SK-N-SH (cell line): Measurements from ENCODE around the gene SERPINB12. TPM values are rescaled to one million over a fixed set of nuclear protein-coding genes. Genes with fewer than 3 reads are reported as not detected.

Experiments
- CTCF ChIA-PET: fragments of 300-600, 350-600 bp; formaldehyde crosslinking; extraction: SDS; loops from one replicate; lab custom pipeline; 2021; lab: Yijun Ruan, JAX
- POLR2A ChIA-PET: fragments of 350-600 bp; sonication (Branson Sonifier 250); formaldehyde crosslinking; extraction: SDS; loops from one replicate; lab custom pipeline; 2020; ENCODE audit warnings: antibody characterized with exemption, inconsistent platforms; lab: Yijun Ruan, JAX
- DNase-seq: peaks from one replicate; pipeline ENCODE4 v3.0.0; 2012
- H2AFZ ChIP-seq: fragments of 200-600 bp; sonication (generic); 2 replicates; pipeline ENCODE4 v1.8.1; 2016; ENCODE audit warnings: antibody characterized with exemption, mild to moderate bottlenecking, low read depth
- H3F3A ChIP-seq: fragments of 200-600 bp; sonication (generic); replicated peaks from 2 replicates; pipeline ENCODE3; 2016; ENCODE audit warnings: antibody characterized with exemption, mild to moderate bottlenecking; ENCODE audit not compliant: insufficient read depth
- H3K27ac ChIP-seq, 2 experiments: fragments of 200-500 bp in 1 of 2; fragments of 200-600 bp in 1 of 2; sonication (Bioruptor generic) in 1 of 2; sonication (generic), shearing (Covaris generic) in 1 of 2; 2 replicates each; pipeline versions ENCODE4 v1.5.1 to v1.6.1; 2014 to 2016; ENCODE audit warnings: low read depth in 2 of 2, inconsistent platforms in 1 of 2, low read length in 1 of 2, mild to moderate bottlenecking in 1 of 2, mixed read lengths in 1 of 2
- H3K27me3 ChIP-seq: fragments of 200-600 bp; sonication (generic), shearing (Covaris generic); 2 replicates; pipeline ENCODE4 v1.6.1; 2016; ENCODE audit warnings: mixed run types; ENCODE audit not compliant: insufficient read depth
- H3K36me3 ChIP-seq, 2 experiments: fragments of 200-500 bp in 1 of 2; fragments of 200-600 bp in 1 of 2; sonication (Bioruptor generic) in 1 of 2; sonication (generic) in 1 of 2; replicated peaks in 1 of 2; 2 replicates each; pipeline versions ENCODE3 to v1.5.1; 2014 to 2016; ENCODE audit warnings: low read length in 1 of 2, mild to moderate bottlenecking in 1 of 2; ENCODE audit not compliant: insufficient read depth in 2 of 2, control insufficient read depth in 1 of 2
- H3K4me1 ChIP-seq, 2 experiments: fragments of 200-500 bp in 1 of 2; fragments of 200-600 bp in 1 of 2; sonication (Bioruptor generic) in 1 of 2; sonication (generic), shearing (Covaris generic) in 1 of 2; 2 replicates each; pipeline versions ENCODE4 v1.5.1 to v1.6.1; 2014 to 2016; ENCODE audit warnings: low read depth in 1 of 2, low read length in 1 of 2, mixed run types in 1 of 2; ENCODE audit not compliant: insufficient read depth in 2 of 2, control insufficient read depth in 1 of 2
- H3K4me2 ChIP-seq: fragments of 200-600 bp; sonication (generic), shearing (Covaris generic); 2 replicates; pipeline ENCODE4 v1.6.1; 2017; ENCODE audit warnings: mixed run types
- H3K4me3 ChIP-seq, 2 experiments: fragments of 200-500 bp in 1 of 2; fragments of 200-600 bp in 1 of 2; sonication (Bioruptor generic) in 1 of 2; sonication (generic), shearing (Covaris generic) in 1 of 2; 2 replicates each; pipeline versions ENCODE4 v1.5.1 to v1.8.1; 2014 to 2016; ENCODE audit warnings: low read depth in 2 of 2, inconsistent platforms in 1 of 2, low read length in 1 of 2, mild to moderate bottlenecking in 1 of 2, mixed read lengths in 1 of 2, moderate library complexity in 1 of 2
- H3K79me2 ChIP-seq: fragments of 200-600 bp; sonication (generic); 2 replicates; pipeline ENCODE4 v1.8.1; 2017; ENCODE audit warnings: mild to moderate bottlenecking; ENCODE audit not compliant: insufficient read depth
- H3K9ac ChIP-seq: fragments of 200-600 bp; sonication (generic); 2 replicates; pipeline ENCODE4 v1.6.1; 2017; ENCODE audit warnings: mixed run types
- H3K9me2 ChIP-seq: fragments of 200-600 bp; sonication (generic); 2 replicates; pipeline ENCODE4 v1.6.1; 2017; ENCODE audit warnings: mixed run types
- H3K9me3 ChIP-seq: fragments of 200-600 bp; sonication (generic); 2 replicates; pipeline ENCODE4 v1.6.1; 2017; ENCODE audit warnings: mixed run types, mild to moderate bottlenecking, moderate library complexity
- H4K20me1 ChIP-seq: fragments of 200-600 bp; sonication (generic); 2 replicates; pipeline ENCODE4 v1.6.1; 2017; ENCODE audit warnings: mild to moderate bottlenecking, mixed run types; ENCODE audit not compliant: insufficient read depth
- CHD2 ChIP-seq: fragments of 150-350 bp; IDR thresholded peaks from 2 replicates; pipeline ENCODE4 v1.6.1; 2018; ENCODE audit warnings: low read length; ENCODE audit not compliant: partially characterized antibody
- CTCF ChIP-seq: fragments of 200-600 bp; sonication (generic); IDR thresholded peaks from 2 replicates; pipeline ENCODE4 v1.6.1; 2017; ENCODE audit warnings: antibody characterized with exemption, mild to moderate bottlenecking, moderate library complexity
- FOXJ3 ChIP-seq: sonication (generic); formaldehyde crosslinking; IDR thresholded peaks from 2 replicates; pipeline ENCODE4 v1.5.1; 2020; ENCODE audit warnings: mild to moderate bottlenecking, missing genetic modification reagents
- FOXM1 ChIP-seq: IDR thresholded peaks from 2 replicates; pipeline ENCODE4 v1.4.0; 2012; ENCODE audit warnings: low read depth, mild to moderate bottlenecking
- GABPA ChIP-seq: IDR thresholded peaks from 2 replicates; pipeline ENCODE4 v1.4.0; 2012; ENCODE audit warnings: low read depth, mild to moderate bottlenecking
- GATA2 ChIP-seq: sonication (generic); formaldehyde crosslinking; IDR thresholded peaks from 2 replicates; pipeline ENCODE4 v1.5.0; 2020; ENCODE audit warnings: mild to moderate bottlenecking, missing genetic modification reagents
- POLR2AphosphoS5 ChIP-seq: IDR thresholded peaks from 2 replicates; pipeline ENCODE4 v1.6.1; 2012; ENCODE audit warnings: low read depth, low read length
- RCOR1 ChIP-seq: fragments of 150-350 bp; IDR thresholded peaks from 2 replicates; pipeline ENCODE4 v1.6.1; 2017; ENCODE audit warnings: antibody characterized with exemption, low read length
- RXRA ChIP-seq: IDR thresholded peaks from 2 replicates; pipeline ENCODE4 v1.4.0; 2012; ENCODE audit warnings: low read depth, mild to moderate bottlenecking, borderline replicate concordance
- SIN3A ChIP-seq: IDR thresholded peaks from 2 replicates; pipeline ENCODE4 v1.6.1; 2012; ENCODE audit warnings: low read depth, mild to moderate bottlenecking, low read length, moderate library complexity, borderline replicate concordance
- TAF1 ChIP-seq: IDR thresholded peaks from 2 replicates; pipeline ENCODE4 v1.6.1; 2012; ENCODE audit warnings: low read depth, mild to moderate bottlenecking, low read length, moderate library complexity, borderline replicate concordance
- TCF12 ChIP-seq: IDR thresholded peaks from 2 replicates; pipeline ENCODE4 v1.4.0; 2012
- TEAD4 ChIP-seq: IDR thresholded peaks from 2 replicates; pipeline ENCODE4 v1.4.0; 2012; ENCODE audit warnings: mild to moderate bottlenecking, borderline replicate concordance; ENCODE audit not compliant: insufficient read depth
- YY1 ChIP-seq: IDR thresholded peaks from 2 replicates; pipeline ENCODE4 v1.4.0; 2012; ENCODE audit warnings: low read depth, mild to moderate bottlenecking
- WGBS: methylation state at CpG from one replicate; pipeline ENCODE4 v1.1.6; 2017; ENCODE audit warnings: low lambda C conversion rate; 5-methylcytosine and 5-hydroxymethylcytosine counted together
- polyA plus RNA-seq, 3 experiments: library from polyadenylated mRNA; depleted of rRNA; stranded (reverse); fragments of >200 nt; gene quantifications; 2 replicates each; pipeline ENCODE4 v1.2.3, GENCODE V29; 2012
- TF ChIP-seq, protein P1 (sequence below): IDR thresholded peaks from 2 replicates; pipeline ENCODE4; 2012
- TF ChIP-seq, protein P2 (sequence below): IDR thresholded peaks from 2 replicates; pipeline ENCODE4 v1.4.0; 2012; ENCODE audit warnings: low read depth, borderline replicate concordance

SERPINB12 gene
- polyA plus RNA-seq, 1 of the 3 experiments (the other 2 are of a cell fraction): not detected

DNA sequence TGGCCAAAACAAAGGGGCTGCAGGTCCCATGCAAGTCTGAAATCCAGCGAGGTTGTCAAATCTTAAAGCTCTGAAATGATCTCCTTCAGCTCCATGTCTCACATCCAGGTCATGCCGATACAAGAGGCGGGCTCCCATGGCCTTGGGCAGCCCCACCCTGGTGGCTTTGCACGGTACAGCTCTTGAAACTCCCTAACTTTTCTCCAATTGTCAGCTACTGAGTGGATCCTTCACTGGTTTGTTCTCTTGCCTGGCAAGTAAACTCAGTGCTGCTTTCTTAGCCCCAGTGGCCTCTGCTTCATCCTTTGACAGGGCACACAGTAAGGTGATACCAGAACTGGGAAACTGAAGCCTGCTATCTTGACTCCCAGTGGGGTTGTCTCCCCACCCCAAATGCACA lies 71.3 kb downstream of the SERPINB12 start:
- TF ChIP-seq, protein P1, sequence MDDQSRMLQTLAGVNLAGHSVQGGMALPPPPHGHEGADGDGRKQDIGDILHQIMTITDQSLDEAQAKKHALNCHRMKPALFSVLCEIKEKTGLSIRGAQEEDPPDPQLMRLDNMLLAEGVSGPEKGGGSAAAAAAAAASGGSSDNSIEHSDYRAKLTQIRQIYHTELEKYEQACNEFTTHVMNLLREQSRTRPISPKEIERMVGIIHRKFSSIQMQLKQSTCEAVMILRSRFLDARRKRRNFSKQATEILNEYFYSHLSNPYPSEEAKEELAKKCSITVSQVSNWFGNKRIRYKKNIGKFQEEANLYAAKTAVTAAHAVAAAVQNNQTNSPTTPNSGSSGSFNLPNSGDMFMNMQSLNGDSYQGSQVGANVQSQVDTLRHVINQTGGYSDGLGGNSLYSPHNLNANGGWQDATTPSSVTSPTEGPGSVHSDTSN: no peak
- TF ChIP-seq YY1 (no peak), RXRA (no peak), GATA2 (CRISPR knock-in tag) (no peak), POLR2AphosphoS5 (no peak), TCF12 (no peak), FOXM1 (no peak), CHD2 (no peak), RCOR1 (no peak), TAF1 (no peak)
- TF ChIP-seq, protein P2, sequence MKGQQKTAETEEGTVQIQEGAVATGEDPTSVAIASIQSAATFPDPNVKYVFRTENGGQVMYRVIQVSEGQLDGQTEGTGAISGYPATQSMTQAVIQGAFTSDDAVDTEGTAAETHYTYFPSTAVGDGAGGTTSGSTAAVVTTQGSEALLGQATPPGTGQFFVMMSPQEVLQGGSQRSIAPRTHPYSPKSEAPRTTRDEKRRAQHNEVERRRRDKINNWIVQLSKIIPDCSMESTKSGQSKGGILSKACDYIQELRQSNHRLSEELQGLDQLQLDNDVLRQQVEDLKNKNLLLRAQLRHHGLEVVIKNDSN: no peak
- DNase-seq: no peak
- Histone ChIP-seq H3K79me2 (no peaks in the 10 kb centered on the region), H3K4me2 (no peak overlapping the region), H3K9me2 (no peaks in the 10 kb centered on the region), H3K36me3 (no peaks in the 10 kb centered on the region), H2AFZ (no peak overlapping the region), H3K27me3 (peaks cover 10% of the 10 kb centered on the region; the same call in 1 of the 2 replicates), H3K4me3 (no peak overlapping the region), H3F3A (no peaks in the 10 kb centered on the region), H4K20me1 (no peaks in the 10 kb centered on the region), H3K4me1 (no peaks in the 10 kb centered on the region), H3K27ac (no peak overlapping the region), H3K9me3 (no peaks in the 10 kb centered on the region), H3K9ac (no peak overlapping the region)
- ChIA-PET POLR2A (no interaction called here), CTCF (no interaction called here)
- 11% methylated on average over 4 of the region's 4 CpGs for WGBS

DNA sequence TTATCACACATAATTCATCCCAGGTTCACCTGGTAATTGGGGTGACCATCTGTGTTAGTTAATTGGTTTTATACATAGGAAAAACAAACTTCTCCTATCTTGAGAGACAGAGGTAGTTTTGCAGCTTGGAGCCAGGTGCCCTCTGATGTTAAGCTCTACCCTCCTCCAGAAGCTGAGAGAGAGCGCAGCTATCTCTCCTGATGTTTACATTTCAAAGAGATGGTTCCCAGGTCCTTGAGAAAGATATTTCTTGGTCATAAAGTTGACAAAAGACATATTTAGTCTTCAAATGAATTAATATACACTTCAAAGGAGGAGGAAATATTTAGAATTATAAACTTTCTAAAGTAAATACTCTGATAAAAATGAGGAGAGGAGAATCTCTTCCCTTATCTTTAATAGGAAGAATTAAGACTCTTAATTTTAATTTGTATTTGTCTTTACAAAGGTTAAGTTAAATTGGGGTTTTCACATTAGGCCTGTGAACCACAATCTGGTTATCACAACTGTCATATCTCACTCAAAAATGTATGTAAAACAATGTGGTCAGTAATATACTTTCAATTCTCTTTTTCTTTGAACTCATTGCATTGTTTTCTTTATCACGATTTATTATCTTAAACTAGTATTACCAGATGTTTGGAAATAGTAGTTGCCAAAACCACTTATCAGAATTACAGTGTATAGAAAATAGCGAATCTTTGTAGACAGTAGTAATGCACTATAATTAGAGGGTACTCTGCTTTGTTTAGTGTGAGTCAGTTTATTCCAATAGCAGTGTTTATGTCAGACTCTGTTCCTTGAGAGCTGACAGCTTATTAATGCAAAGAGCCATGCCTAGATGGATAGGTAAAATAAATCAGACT lies 75.1 kb downstream of the SERPINB12 start:
- Histone ChIP-seq H3K9me3 (no peaks in the 10 kb centered on the region), H4K20me1 (no peaks in the 10 kb centered on the region), H3K9ac (no peak overlapping the region), H3K27ac (no peak overlapping the region), H3K79me2 (no peaks in the 10 kb centered on the region), H3K36me3 (no peaks in the 10 kb centered on the region), H3K9me2 (no peaks in the 10 kb centered on the region), H3F3A (no peaks in the 10 kb centered on the region), H2AFZ (no peak overlapping the region), H3K4me1 (no peaks in the 10 kb centered on the region), H3K27me3 (no peaks in the 10 kb centered on the region), H3K4me3 (no peak overlapping the region), H3K4me2 (no peak overlapping the region)
- whole genome bisulfite sequencing: 9% methylated on average over 3 of the region's 3 CpGs
- TF ChIP-seq RXRA (no peak), YY1 (no peak), GATA2 (CRISPR knock-in tag) (no peak), FOXM1 (no peak), FOXJ3 (CRISPR knock-in tag) (no peak), CTCF (no peak), GABPA (no peak), TEAD4 (no peak), TCF12 (no peak), SIN3A (no peak), TAF1 (no peak), RCOR1 (no peak), POLR2AphosphoS5 (no peak)
- TF ChIP-seq, protein P1: no peak
- POLR2A ChIA-PET: no interaction called here
- CTCF ChIA-PET: no interaction called here
- no peak for DNase-seq
